Germinal center (tissue), 1 donor: ENCODE data around the gene FBXO46.
A peak's percentile ranks its signal among the peaks of the same experiment; 100 is the strongest.
"Not testable (repeated sequence)": the region's sequence is repeated elsewhere in the genome, so short reads cannot be mapped to it uniquely, and the experiment has no call there.

Source experiments
- DNase-seq: peaks from one replicate; pipeline ENCODE4 v3.0.0; 2012; ENCODE audit warnings: mixed read lengths, low spot score

The FBXO46 gene

DNA sequence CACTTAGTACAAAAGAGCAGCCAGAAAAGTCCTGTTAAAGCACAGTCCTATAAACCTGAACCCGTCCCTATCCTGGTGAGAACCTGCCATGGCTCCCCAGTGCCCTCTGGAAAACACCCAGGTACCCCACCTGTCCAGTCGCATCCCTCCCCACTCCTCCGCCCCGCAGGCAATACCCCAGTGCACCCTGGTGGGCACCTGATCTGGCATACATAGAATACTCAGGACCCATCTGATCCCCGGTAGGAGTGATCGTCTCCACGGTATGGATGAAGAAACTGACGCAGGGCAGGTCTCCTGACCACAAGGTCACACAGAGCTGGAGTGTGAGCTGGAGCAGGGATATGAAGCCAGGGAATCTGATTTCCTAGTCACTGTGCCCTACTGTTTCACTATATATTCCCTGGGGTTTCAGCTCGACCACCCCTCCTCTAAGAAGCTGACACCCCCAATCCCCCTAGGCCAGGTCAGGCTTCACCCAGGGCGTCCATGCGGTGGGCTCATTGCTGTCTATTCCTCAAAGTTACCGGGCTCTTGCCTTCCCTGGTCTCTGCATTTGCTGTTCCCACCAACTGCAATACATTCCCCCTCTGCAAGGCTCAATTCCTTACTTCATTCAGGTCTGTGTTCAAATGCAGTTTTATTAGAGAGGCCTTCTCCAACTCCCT is 12.6 kb downstream of the FBXO46 start:
- DNase-seq = peak; percentile 35

DNA sequence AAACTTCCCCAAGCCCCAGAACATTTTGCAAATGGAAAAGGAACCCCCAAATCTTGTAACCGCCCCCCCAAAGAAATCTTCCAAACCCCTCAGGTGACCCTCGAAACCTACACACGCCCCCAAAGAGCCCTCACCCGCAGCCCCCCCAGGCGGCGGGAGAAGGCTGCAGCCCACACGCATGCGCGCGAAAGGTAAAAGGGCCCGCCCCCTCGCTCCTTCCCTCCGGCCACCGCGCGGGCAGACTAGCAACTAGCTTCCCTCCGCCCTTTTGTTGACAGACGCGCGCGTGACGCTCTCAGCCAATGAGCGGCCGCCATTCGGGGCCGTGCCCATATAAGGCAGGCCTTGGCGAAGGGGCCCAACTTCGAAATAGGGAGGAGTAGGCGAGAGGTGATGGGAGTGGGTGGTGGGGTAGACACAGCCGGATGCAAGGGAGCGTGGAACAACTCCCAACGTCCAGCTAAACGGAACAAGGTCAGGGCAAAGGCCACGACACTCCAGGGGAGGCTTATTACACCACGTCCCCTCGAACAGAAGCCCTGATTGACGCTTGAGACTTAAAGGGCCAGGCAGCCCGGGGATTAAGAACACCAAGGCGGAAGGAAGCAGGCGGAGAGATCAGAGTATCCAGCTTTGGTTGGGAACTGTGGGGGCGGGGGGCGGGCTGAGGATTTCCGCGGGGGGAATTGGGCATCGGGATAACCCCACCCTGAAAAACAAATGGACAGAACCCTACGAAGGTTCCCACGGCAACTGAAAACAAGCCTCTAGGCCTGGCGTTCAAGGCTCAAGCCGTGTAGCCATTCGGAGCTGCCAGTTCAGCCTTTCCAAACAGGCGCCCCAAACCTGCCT is 13.3 kb downstream of the FBXO46 start:
- DNase-seq = peak; percentile 98

DNA sequence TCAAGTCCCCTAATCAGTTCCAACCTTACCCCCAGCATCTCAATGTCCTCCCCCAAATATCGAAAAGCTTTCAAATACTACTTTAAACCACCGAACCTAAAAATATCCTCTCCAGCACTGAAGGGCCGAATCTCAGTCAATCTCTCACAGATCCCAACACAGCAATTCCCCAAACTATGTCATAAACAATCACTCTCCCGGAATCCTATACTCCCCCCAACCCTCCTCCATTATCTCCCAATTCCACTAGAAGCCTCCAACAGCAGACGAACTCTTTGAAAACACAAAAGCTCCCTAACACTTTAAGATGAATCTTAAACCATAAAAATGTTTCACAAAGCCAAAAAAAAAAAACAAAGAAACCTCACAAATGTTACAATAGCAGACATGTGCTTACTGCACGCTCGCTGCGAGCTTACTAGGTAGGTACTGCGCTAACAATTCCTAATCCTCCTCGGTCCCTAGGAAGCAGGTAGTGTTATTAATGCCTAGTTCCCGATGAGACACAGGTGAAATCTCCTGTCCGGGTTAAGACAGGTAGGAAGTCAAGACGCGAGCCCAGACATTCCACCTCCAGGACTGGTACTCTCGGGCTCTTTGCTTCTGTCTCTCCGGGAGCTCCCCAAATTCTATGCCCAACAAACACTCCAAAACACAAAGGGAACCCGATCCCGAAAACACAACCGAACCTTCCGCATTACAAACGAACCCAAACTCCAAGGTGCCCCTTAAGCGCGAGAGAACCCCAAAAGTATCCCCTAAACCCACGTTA is 14.2 kb downstream of the FBXO46 start:
- DNase-seq = no peak

DNA sequence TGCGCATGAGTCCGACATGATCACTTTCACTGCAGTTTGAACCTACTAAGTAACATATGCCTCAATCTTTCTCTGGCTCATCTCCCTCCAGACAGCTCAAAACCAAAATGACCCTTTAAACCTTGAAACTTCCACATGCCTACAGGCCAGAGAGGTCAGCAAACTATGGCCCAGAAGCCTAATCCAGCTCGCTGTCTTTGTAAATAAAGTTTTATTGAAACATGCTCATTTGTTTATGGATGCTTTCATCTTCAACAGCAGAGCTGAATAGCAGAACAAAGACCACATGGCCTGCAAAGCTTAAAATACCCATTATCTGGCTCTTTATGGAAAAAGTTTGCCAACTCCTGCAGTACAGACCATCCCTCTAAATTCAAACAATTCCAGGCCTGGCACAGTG is 15.6 kb downstream of the FBXO46 start:
- no peak for DNase-seq

DNA sequence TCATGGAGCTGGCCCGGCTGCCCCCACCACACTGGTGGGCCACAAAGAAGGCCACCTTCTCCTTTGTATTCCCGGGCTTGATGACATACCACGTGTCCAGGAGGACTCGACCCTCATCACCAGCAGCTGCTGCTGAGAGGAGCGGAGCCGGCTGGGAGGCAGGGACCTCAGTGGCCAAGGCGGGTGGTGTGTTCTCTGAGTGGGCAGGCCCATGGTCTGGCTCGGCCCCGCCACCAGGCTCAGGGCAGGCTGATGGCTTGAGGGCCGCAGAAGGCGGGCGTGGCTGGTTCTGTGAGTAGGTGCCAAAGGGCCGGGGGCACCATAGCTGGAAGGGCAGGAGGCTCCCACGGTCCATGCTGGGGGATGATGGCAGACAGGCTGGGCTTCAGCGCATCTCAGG is 17.6 kb downstream of the FBXO46 start:
- no peak for DNase-seq

DNA sequence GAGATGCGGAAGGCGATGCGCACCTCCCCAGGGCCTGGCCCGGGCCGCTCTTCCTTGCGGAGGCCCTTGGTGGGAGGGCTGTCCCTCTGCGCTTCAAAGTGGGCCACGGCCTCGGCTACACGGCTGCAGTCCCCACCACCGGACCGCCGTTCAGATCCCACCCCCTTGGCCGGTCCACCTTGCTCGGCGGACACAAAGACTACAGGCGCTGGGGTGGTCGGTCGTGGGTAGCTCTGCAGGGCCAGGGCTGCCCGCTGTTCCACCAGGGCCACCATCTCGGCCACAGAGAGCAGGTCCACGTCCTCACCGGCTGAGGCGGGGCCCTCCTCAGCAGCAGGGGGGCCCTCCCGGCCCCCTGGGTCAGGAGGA is 18.0 kb downstream of the FBXO46 start:
- DNase-seq = no peak

DNA sequence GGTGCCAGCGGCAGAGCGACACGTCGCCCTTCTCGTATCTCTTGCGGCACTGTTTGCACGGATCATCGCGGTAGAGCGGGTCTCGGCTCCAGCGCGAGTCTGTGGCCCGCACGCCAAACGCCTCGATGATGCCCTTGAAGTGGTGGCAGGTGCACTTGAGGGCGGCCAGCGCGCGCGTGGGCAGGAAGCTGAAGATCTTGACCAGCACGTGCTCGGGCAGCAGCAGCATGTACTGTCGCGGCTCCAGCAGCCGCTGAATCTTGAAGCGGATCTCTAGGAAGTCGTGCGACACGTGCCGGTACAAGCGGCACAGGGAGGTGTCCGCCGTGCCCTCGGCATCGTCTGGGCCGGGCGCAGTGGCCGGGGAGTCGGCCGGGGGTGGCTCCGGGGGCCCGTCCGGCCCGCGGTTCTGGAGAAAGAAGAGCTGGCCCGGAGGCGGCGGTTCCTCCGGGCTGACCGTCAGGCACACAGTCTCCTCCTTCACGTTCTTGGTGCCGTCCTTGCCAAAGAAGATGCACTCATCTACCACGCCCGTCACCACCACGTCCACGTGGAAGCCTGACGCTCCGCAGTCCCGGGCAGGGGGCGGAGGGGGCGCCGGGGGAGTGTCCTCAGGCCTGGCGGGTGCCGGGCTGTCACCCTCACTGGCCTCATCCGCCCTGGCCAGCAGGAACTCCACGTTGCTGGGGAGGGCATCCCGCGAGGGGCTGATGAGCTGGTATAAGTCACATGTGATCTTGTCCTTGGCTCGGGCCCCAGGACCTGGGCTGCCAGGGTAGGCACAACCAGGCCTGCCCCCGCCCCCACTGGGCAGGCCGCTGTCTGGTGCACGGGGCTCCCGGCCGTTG is 18.6 kb downstream of the FBXO46 start:
- DNase-seq = no peak

DNA sequence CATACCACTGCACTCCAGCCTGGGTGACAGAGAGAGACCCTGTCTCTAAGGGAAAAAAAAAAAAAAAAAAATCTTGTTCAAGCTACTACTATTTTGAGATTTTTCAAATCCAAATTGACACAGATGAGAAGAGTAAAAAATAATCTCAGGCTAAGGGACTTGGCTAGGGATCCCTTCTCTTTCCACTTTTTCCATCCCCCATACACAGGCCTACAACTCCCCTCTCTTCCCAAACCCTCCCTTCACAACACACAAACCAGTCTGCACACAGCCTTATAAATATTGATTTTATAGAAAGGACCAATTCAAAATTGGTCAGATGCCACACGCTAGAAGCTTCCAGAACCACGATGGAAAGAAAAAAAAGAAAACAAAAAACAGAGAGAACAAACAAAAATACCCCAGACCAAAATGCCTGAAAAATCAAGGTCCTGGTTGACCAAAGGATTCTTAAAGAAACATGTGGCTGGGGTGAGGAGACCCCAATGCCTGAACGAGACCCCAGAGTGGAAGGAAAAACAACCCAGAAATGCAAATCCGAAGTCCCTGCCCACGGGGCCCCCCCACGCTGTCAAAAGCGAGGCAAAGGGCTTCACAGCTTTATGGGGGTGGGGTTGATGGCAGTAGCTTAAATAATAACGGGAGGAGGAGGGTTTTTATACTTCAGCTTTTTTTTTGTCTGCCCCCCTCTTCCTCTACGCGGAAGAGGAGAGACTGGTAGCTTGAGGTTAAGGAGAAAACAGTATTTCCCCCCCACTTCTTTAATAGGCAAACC is 20.2 kb downstream of the FBXO46 start:
- DNase-seq = no peak

DNA sequence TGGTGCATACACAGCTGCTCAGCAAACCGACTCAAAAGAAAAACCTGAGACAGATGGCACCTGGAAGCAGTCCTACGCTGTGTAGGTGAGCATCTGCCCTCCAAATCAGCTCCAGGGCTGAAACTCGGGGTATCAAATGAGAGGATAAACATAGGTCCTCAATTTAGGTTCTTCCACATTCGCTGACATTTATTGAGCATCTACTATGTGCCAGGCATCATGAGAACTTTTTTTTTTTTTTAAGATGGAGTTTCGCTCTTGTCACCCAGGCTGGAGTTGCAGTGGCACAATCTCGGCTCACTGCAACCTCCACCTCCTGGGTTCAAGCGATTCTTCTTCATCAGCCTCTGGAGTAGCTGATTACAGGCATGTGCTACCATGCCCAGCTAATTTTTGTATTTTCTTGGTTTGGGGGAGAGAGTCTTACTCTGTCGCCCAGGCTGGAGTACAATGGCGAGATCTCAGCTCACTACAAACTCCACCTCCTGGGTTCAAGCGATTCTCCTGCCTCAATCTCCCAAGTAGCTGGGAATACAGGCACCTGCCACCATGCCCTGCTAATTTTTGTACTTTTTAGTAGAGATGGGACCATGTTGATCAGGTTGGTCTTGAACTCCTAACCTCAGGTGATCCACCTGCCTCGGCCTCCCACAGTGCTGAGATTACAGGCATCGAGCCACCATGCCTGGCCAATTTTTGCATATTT is 24.8 kb downstream of the FBXO46 start:
- DNase-seq = no peak

DNA sequence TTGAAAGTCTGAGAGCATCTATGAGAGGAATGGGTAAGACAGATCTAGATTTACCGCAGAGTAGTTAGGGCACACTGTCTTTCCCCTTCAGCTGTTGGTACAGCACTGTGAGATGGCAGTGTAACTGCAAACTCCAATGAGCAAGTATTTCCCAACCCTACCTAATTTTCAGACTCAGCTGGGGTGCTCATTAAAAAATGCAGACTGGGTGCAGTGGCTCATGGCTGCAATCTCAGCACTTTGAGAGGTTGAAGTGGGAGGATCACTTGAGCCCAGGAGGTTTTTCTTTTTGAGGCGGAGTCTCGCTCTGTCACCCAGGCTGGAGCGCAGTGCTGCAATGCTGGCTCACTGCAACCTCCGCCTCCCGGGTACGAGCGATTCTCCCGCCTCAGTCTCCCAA is 25.6 kb downstream of the FBXO46 start:
- no peak for DNase-seq

DNA sequence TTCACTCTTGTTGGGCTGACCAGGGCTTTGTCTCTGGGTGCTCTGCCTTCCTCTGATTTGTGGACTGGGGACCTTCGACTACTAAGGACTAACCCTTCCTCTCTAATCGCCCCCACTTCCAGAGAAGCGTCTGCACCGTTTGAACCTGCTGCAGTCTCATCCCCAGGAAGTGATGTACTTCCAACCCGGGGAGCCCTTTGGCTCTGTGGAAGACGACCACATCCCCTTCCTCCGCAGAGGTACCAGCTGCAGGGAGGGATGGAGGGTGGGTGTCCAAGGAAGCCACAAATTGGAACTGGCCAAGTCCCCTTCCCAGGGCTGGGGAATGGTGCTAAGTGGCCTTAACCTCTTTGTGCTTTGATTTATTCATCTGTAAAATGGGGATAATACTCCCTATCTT is 29.0 kb downstream of the FBXO46 start:
- no peak for DNase-seq

DNA sequence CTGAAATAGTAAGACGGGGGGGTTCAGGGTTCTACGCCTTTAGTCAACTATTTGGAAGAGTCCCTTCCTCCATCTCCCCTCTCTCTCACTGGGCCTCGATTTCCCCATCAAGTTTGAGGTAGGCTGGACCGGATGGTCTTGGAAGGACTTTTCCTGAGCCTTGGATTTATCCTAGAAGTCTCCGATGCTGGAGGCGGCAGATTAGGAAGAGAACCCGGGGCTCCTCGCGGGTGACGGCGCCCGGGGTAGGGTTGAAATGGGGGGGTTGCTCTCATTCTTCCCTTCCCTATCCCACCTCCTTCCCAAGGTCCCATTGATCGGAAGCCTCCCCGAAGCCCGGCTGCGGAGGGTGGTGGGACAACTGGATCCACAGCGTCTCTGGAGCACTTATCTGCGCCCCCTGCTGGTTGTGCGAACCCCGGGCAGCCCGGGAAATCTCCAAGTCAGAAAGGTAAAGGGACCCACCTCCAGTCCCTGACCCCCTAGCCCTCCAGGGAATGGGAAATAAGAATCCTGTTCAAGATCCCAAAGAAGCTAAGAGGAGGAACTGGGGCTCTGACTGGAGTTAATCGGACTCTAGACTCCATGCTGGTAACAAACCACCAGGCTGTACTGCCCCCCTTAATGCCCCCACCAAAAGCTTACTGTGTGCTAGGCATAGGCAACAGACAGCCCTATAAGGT is 37.4 kb downstream of the FBXO46 start:
- DNase-seq = peak; percentile 76

DNA sequence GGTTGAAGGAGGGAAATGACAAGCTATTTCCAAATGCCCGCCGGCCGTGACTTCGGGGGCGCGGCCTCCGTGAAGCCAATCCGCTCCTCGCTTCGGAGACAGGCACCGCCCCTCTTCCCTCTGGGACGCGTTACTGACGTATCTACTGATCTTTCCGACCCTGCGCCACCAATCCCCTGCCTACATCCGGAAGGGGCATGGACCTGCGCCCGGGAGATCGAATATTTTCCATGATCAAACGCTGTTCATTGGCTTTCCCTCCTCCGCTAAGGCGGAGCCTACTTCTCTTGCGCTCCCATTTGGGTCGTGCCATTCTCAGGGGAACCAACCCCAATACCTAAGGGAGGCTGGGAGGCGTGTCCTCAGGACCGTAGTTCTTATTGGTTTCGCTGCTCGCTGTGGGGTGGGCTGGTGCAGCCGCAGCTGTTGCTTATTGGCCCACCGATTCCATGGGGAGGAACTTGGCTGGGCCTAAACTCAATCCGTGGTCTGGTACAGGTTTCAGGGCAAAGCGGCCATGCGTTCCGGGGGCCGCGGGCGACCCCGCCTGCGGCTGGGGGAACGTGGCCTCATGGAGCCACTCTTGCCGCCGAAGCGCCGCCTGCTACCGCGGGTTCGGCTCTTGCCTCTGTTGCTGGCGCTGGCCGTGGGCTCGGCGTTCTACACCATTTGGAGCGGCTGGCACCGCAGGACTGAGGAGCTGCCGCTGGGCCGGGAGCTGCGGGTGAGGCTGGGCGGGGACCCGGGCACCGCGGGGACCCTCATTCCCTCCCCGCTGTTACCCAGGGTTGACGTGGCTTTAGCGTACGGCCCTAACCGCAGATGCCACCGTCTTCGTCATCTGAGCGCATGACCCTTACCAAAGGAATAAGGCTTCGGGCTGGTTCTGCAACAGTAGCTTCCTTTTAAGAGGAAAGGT is 38.2 kb downstream of the FBXO46 start, which contains the start of gene QPCTL:
Gene QPCTL (plus strand): TSS at position 480 of the 919 bp plus-strand sequence. CDS start 38 bp downstream, at position 518.
- peak; percentile 96 for DNase-seq

DNA sequence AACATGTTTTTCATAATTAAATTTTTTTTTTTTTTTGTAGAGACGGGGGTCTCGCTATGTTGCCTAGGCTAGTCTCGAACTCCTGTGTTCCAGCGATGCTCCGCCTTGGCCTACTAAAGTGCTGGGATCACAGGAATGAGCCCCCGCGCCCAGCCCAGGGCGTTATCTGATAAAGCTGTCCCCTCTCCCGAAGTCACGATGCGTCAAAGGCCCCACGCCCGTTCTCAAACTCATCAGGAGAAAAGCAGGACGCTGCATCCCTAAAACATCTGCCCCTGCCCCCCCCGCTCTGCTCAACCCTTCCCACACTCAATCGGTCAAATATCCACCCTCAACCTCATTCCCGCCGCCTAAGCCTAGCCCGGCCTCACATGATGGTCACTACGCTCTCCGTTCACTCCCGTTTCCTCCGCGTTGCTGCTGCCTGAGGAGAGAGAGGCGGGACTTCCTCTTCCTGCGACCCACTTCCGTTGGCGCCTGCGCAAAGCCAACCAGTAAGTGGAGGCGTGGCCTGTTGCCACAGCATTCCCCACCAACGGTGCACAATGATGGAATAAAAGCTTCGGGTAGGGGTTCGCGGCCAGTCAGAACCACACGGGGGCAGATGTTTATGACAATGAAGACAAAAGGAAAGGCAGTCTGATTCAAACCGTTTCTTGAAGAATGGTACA is 39.0 kb downstream of the FBXO46 start, which contains the start of gene SNRPD2:
Gene SNRPD2 (minus strand): TSS at position 438 of the 671 bp plus-strand sequence. CDS start 65 bp downstream, at position 373.
- DNase-seq = peak; percentile 92

DNA sequence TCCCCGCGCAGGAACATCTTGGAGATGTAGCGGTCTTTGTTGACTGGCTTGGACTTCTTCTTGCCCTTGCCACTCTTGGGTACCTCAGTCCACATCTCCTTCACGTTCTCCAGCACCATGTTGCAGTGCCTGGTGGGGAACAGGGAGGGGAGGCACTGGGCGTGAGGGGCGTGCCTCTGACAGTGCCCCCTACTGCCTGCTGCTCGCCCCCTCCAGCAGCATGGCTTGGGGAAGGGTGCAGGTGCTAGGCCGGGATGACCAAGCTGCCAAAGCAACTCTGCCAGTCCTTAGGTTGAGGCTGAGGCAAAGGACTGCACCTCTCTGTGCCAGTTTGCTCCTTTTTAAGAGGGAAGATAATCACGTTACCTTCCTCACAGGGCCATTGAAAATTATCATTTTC is 43.1 kb downstream of the FBXO46 start:
- no peak for DNase-seq

DNA sequence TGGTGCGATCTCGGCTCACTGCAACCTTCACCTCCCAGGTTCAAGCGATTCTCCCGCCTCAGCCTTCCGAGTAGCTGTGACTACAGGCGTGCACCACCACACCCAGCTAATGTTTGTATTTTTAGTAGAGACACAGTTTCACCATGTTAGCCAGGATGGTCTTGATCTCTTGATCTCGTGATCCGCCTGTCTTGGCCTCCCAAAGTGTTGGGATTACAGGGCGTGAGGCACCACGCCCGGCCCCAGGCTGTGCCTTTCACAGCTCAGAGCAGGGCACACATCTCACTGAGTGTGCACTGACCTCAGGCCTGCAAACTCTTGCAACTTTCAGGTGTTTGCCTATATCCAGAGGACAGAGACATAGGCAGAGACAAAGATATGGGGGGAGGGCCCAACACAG is 45.7 kb downstream of the FBXO46 start:
- not testable (repeated sequence) for DNase-seq

DNA sequence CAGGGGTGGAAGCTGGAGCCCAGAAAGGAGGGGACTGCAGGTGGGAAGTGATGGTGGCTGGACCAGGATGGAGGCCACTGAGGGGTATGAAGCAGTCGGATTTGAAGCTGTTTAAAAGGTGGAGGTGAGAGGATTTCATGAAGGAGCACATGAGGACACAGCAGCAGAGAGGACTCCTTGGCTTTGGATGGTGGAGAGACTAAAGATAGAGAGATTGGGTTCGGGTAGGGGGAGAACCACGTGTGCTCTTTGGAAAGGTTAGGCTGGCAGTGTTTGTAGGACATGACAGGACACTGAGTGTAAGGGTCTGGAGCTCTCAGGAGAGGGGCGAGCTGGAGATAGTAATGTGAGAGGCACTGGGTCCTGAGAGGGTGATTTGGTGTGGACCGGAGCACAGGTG is 47.8 kb downstream of the FBXO46 start:
- DNase-seq = no peak

DNA sequence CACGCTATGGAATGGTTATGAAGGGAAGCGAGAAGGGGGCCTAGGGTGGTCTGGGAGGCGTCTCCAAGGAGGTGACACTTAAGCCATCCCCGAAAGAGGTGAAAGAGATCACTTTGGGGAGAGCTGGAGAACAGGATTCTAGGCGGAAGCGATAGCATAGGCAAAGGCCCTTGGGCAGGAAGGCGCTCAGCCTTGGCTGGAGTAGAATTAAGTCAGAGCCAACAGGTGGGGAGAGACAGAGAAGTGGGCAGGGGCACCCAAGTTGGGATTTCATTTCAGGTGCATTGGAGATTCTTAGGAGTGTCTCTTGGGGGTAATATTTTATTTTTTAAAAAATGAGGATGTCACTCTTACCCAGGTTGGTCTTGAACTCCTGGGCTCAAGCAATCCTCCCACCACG is 48.6 kb downstream of the FBXO46 start:
- DNase-seq = no peak
